Loucy (cell line): ENCODE data around the gene FGD1.
A peak's percentile ranks its signal among the peaks of the same experiment; 100 is the strongest.

Source experiments
- EZH2phosphoT487 ChIP-seq: fragments of 200-600 bp; IDR thresholded peaks from 2 replicates; pipeline ENCODE4 v1.6.1; 2018; ENCODE audit warnings: antibody characterized with exemption, mild to moderate bottlenecking, moderate library complexity, borderline replicate concordance
- TF ChIP-seq, protein P1 (sequence below): fragments of 200-600 bp; sonication (generic); conservative IDR thresholded peaks from 2 replicates; pipeline ENCODE4 v1.5.1; 2014; ENCODE audit warnings: mild to moderate bottlenecking, antibody characterized with exemption, low read length

DNA sequence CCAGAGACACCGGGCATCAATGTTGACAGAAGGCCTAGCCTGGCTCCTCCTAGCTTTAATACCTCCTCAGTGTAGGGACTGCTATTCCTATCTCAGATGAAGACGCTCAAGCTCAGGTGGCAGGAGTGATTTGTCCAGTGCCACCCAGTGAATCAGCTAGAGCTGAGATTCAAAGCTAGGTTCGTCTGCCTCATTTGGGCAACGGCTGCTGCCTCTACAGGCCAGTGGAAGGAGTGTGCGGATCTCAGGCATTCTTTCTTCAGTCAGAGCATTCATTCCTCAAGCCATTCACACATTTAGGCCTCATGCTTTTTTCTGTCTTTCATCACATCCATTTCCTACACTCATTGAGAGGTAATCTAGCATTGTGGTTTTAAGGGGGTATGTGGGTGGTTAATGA, 48.6 kb downstream of the FGD1 start:
- TF ChIP-seq, protein P1, sequence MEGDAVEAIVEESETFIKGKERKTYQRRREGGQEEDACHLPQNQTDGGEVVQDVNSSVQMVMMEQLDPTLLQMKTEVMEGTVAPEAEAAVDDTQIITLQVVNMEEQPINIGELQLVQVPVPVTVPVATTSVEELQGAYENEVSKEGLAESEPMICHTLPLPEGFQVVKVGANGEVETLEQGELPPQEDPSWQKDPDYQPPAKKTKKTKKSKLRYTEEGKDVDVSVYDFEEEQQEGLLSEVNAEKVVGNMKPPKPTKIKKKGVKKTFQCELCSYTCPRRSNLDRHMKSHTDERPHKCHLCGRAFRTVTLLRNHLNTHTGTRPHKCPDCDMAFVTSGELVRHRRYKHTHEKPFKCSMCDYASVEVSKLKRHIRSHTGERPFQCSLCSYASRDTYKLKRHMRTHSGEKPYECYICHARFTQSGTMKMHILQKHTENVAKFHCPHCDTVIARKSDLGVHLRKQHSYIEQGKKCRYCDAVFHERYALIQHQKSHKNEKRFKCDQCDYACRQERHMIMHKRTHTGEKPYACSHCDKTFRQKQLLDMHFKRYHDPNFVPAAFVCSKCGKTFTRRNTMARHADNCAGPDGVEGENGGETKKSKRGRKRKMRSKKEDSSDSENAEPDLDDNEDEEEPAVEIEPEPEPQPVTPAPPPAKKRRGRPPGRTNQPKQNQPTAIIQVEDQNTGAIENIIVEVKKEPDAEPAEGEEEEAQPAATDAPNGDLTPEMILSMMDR: peak; percentile 38
- TF ChIP-seq EZH2phosphoT487: no peak
